Uterus (tissue), 4 donors: ENCODE data around the gene AP1S1. TPM values are rescaled to one million over a fixed set of nuclear protein-coding genes. Genes with fewer than 3 reads are reported as not detected.

Experiments used
- DNase-seq, 2 donors: peaks; one replicate each; pipeline ENCODE4 v3.0.0-alpha.2; 2019 to 2020
- H3K27ac ChIP-seq, 2 donors: fragments of 200-600 bp; sonication (generic); 1 replicate in 1 of 2; 2 replicates in 1 of 2; pipeline ENCODE4 v1.5.1; 2016 to 2018
- H3K27me3 ChIP-seq, 2 donors: fragments of 200-600 bp; sonication (generic); one replicate each; pipeline ENCODE4 v1.5.1; 2018 to 2019; ENCODE audit warnings: control low read depth in 1 of 2
- H3K36me3 ChIP-seq, 2 donors: fragments of 200-600 bp; sonication (generic); one replicate each; pipeline ENCODE4 v1.5.1; 2019; ENCODE audit warnings: control low read depth in 1 of 2
- H3K4me1 ChIP-seq, 2 donors: fragments of 200-600 bp; sonication (generic); one replicate each; pipeline ENCODE4 v1.5.1; 2018 to 2019; ENCODE audit warnings: control low read depth in 1 of 2
- H3K4me3 ChIP-seq, 2 donors: fragments of 200-600 bp; sonication (generic); 1 replicate in 1 of 2; 2 replicates in 1 of 2; pipeline ENCODE4 v1.5.1; 2018 to 2019; ENCODE audit warnings: mild to moderate bottlenecking in 1 of 2
- H3K9me3 ChIP-seq, 2 donors: fragments of 200-600 bp; sonication (generic); one replicate each; pipeline ENCODE4 v1.5.1; 2019; ENCODE audit warnings: control low read depth in 1 of 2
- POLR2A ChIP-seq, 2 donors: fragments of 450-650 bp; IDR thresholded peaks; one replicate each; pipeline ENCODE4 v1.6.1; 2016; ENCODE audit warnings: antibody characterized with exemption in 2 of 2, mild to moderate bottlenecking in 1 of 2, moderate library complexity in 1 of 2
- intact Hi-C: fragments of 100-400 bp; cut with DNase I; formaldehyde crosslinking; loops from one replicate; pipeline ENCODE4 v1.15.1; 2023; ENCODE audit warnings: low total_unique reads
- total RNA-seq, 4 donors: library from RNA; depleted of rRNA in 3 of 4; stranded (reverse); fragments of >200 nt in 3 of 4; gene quantifications; one replicate each; pipeline versions ENCODE4 v1.1.0 to v1.2.4, GENCODE V29; 2014 to 2023
- TF ChIP-seq, protein P1 (sequence below), 4 experiments: fragments of 200-600 bp in 2 of 4; fragments of 450-650 bp in 2 of 4; sonication (generic) in 2 of 4; IDR thresholded peaks; one replicate each; pipeline ENCODE4 v1.5.1; 2016 to 2019; ENCODE audit warnings: antibody characterized with exemption in 4 of 4, mild to moderate bottlenecking in 2 of 4, moderate library complexity in 1 of 4
- donor health status: DM: yes; HTN: yes; CAD: no.

Gene AP1S1
- total RNA-seq, 4 donors from 2014 or later: 9.2 to 59.6 (median 30.2) TPM

GRCh38 chr7:101166648-101166908 lies 12.3 kb downstream of the AP1S1 start:
- Histone ChIP-seq H3K9me3 (no peaks in the 10 kb centered on the region), H3K4me3 (no peak overlapping the region), H3K27me3 (peaks cover 39 to 59% of the 10 kb centered on the region in 2 donors), H3K27ac (no peak overlapping the region), H3K36me3 (no peaks in the 10 kb centered on the region), H3K4me1 (peaks cover 6 to 23% of the 10 kb centered on the region in 2 donors)
- TF ChIP-seq, protein P1, sequence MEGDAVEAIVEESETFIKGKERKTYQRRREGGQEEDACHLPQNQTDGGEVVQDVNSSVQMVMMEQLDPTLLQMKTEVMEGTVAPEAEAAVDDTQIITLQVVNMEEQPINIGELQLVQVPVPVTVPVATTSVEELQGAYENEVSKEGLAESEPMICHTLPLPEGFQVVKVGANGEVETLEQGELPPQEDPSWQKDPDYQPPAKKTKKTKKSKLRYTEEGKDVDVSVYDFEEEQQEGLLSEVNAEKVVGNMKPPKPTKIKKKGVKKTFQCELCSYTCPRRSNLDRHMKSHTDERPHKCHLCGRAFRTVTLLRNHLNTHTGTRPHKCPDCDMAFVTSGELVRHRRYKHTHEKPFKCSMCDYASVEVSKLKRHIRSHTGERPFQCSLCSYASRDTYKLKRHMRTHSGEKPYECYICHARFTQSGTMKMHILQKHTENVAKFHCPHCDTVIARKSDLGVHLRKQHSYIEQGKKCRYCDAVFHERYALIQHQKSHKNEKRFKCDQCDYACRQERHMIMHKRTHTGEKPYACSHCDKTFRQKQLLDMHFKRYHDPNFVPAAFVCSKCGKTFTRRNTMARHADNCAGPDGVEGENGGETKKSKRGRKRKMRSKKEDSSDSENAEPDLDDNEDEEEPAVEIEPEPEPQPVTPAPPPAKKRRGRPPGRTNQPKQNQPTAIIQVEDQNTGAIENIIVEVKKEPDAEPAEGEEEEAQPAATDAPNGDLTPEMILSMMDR (IDR thresholded peaks at IDR 0.05): no peak
- no peak for TF ChIP-seq POLR2A (IDR thresholded peaks at IDR 0.05)
- DNase-seq: no peak
- intact Hi-C loops: no loop called here

DNA sequence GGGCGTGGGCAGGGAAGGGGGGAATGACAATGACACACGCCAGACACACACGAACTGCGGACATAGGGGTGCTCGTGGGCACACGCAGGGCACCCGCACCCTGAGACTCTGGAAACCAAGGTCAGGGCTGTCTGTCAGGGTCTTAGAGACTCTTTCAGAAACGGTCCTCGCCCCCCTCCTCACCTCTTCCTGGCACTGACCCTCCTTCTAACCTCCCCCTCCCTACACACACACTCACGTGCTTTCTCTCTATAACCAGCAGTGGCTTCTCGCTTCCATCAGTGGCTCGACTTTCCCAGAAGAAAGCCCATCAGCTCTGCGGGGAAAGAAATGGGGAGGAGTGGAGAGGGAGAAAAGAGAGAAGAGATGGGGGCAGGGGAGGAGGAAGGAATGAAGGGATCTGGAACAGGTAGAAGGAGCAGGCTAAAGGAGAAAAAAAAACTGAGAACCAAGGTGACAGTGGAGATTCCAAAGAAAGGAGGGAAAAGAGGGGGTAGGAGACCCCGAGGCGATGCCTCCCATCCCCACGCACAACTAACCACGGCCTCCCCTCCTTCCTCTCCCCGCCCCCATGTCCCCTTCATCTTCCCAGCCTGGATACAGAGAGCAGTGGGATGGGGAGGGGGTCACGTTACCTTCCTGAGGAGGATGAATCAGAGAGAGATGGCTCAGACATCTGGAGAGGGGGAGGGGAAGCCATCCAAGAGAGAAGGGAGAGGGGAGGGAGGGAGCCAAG lies 12.8 kb downstream of the AP1S1 start:
- peaks cover 6 to 23% of the 10 kb centered on the region in 2 donors for H3K4me1 ChIP-seq
- H3K9me3 ChIP-seq: no peaks in the 10 kb centered on the region
- H3K4me3 ChIP-seq: no peak overlapping the region
- TF ChIP-seq POLR2A (IDR thresholded peaks at IDR 0.05): no peak
- TF ChIP-seq, protein P1 (IDR thresholded peaks at IDR 0.05): no peak
- intact Hi-C loops: no loop called here
- H3K27ac ChIP-seq: no peak overlapping the region
- no peaks in the 10 kb centered on the region for H3K36me3 ChIP-seq
- DNase-seq: no peak
- peaks cover 44 to 64% of the 10 kb centered on the region in 2 donors for H3K27me3 ChIP-seq

DNA sequence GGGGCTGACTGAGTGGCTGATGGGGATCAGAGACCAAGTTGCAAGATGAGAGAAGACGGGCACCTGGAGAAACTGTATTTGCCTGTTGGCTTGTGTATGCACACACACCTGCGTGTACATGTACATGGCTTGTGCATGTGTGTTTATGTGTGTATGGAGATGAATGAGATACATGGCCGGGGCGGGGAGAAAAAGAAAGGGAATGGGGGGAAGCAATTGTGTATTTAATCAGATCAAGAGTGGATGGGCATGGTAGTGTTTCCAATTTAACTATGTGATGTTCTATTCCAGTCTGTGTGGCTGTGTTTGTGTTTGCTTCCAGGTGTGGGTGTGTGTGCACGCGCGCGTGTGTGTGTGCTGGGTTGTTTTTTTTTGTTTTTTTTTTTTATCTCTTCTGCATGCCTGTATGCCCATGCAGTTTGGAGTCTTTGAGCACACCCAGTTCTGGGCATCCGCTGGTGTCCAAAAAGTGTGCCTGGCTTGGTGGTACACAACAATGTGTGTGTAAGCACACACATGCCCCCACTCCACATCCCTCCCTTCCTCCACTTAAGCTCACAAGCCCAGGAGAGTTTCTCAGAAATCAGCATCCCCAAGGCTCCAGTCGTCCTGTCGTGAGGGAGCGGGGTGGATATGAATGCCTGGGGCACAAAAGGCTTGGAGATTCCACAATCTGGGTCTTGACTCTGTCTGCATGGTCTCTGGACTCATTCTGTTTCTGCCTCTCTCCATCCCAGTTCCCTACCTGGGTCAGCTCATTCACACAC lies 13.6 kb downstream of the AP1S1 start:
- TF ChIP-seq, protein P1 (IDR thresholded peaks at IDR 0.05): no peak
- TF ChIP-seq POLR2A (IDR thresholded peaks at IDR 0.05): no peak
- intact Hi-C loops: no loop called here
- H3K27me3 ChIP-seq: peaks cover 50 to 68% of the 10 kb centered on the region in 2 donors
- H3K36me3 ChIP-seq: no peaks in the 10 kb centered on the region
- DNase-seq: no peak
- H3K27ac ChIP-seq: no peak overlapping the region
- no peak overlapping the region for H3K4me3 ChIP-seq
- H3K9me3 ChIP-seq: no peaks in the 10 kb centered on the region
- H3K4me1 ChIP-seq: peaks cover 6 to 26% of the 10 kb centered on the region in 2 donors

GRCh38 chr7:101168412-101169049 lies 14.3 kb downstream of the AP1S1 start:
- Histone ChIP-seq H3K27ac (no peak overlapping the region), H3K36me3 (no peaks in the 10 kb centered on the region), H3K4me1 (peaks cover 6 to 24% of the 10 kb centered on the region in 2 donors), H3K27me3 (peaks cover 55 to 75% of the 10 kb centered on the region in 2 donors), H3K4me3 (no peak overlapping the region), H3K9me3 (no peaks in the 10 kb centered on the region)
- DNase-seq: no peak
- no peak for TF ChIP-seq POLR2A (IDR thresholded peaks at IDR 0.05)
- TF ChIP-seq, protein P1 (IDR thresholded peaks at IDR 0.05): no peak
- intact Hi-C loops: no loop called here
